Right lobe of liver (tissue), 6 donors: ENCODE results near the gene BCL6B. TPM values are rescaled to one million over a fixed set of nuclear protein-coding genes. Genes with fewer than 3 reads are reported as not detected.

Source experiments
- ATAC-seq, 4 donors: fragments of 200-7000 bp; cut with Tn5 transposase; one replicate each; pipeline ENCODE4 v1.9.1; 2020; ENCODE audit warnings: mild to moderate bottlenecking in 4 of 4, moderate library complexity in 4 of 4
- DNase-seq, 3 donors: peaks; one replicate each; pipeline ENCODE4 v3.0.0-alpha.2; 2020
- H3K27ac ChIP-seq, 3 donors: fragments of 200-600 bp; one replicate each; pipeline ENCODE4 v1.8.0; 2022
- H3K27me3 ChIP-seq, 2 donors: fragments of 200-600 bp; one replicate each; pipeline ENCODE4 v1.8.0; 2022
- H3K36me3 ChIP-seq, 4 donors: fragments of 200-600 bp; sonication (generic) in 1 of 4; one replicate each; pipeline versions ENCODE4 v1.5.1 to v1.8.0; 2017 to 2022; ENCODE audit warnings: control low read depth in 1 of 4
- H3K4me1 ChIP-seq, 4 donors: fragments of 200-600 bp; sonication (generic) in 1 of 4; one replicate each; pipeline versions ENCODE4 v1.5.1 to v1.8.0; 2017 to 2022; ENCODE audit warnings: control low read depth in 1 of 4
- H3K4me3 ChIP-seq, 3 donors: fragments of 200-600 bp; one replicate each; pipeline ENCODE4 v1.8.0; 2022
- H3K9me3 ChIP-seq, 4 donors: fragments of 200-600 bp; sonication (generic) in 1 of 4; one replicate each; pipeline versions ENCODE4 v1.5.1 to v1.8.0; 2017 to 2022; ENCODE audit warnings: control low read depth in 1 of 4
- POLR2A ChIP-seq: fragments of 450-650 bp; IDR thresholded peaks from one replicate; pipeline ENCODE4 v1.6.1; 2017; ENCODE audit warnings: antibody characterized with exemption, mild to moderate bottlenecking
- WGBS: methylation state at CpG from one replicate; pipeline ENCODE4 v1.1.6; 2018; ENCODE audit warnings: low coverage, low lambda C conversion rate; ENCODE audit not compliant: insufficient coverage; ENCODE audit errors: missing lambda C conversion rate; 5-methylcytosine and 5-hydroxymethylcytosine counted together
- intact Hi-C, 2 donors: fragments of 100-400 bp; cut with DNase I; formaldehyde crosslinking; loops; one replicate each; pipeline versions ENCODE4 v1.11.2 to v1.14.1; 2022
- total RNA-seq, 6 experiments: library from RNA; depleted of rRNA in 2 of 6; stranded (reverse); fragments of >200 nt in 2 of 6; fragmentation: NEBNext Ultra II Directional in 3 of 6; extraction: Animal tissue kit (Norgen Biotek cat#: 25700) in 3 of 6; gene quantifications; one replicate each; pipeline versions ENCODE4 v1.1.0 to v1.2.4, GENCODE V29; 2016 to 2023
- TF ChIP-seq, protein P1 (sequence below), 4 donors: fragments of 200-600 bp in 3 of 4; fragments of 450-650 bp in 1 of 4; IDR thresholded peaks; one replicate each; pipeline versions ENCODE4 v1.5.1 to v1.8.0; 2016 to 2022; ENCODE audit warnings: antibody characterized with exemption in 4 of 4, mild to moderate bottlenecking in 2 of 4
- donor health status: DM: no; HTN: yes; CAD: no.
- donor health status: DM: no; HTN: no; CAD: no.
- donor health status: DM: no; HTN: no; CAD: no.
- donor health status: DM: no; HTN: yes; CAD: no.
- donor health status: DM: no; HTN: yes; CAD: no.

The BCL6B gene
- total RNA-seq, 6 experiments from 2014 or later: 0.71 to 3.5 (median 1.5) TPM

DNA sequence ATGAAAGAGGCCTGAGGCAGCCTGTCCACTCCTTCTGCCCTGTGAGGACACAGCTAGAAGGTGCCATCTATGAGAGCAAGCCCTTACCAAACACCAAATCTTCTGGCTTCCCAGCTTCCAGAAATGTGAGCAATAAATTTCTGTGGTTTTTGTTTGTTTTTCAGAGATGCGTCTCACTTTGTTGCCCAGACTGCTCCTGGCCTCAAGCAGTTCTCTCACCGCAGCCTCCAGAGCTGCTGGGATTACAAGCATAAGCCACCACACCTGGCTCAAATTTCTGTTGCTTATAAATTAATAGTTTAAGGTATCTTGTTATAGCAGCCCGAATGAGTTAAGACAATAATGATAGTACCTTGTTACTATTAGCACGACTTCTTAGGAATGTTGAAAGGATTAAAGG is 33.5 kb downstream of the BCL6B start:
- no peaks in the 10 kb centered on the region for H3K27me3 ChIP-seq
- intact Hi-C loops: no loop called here
- H3K4me1 ChIP-seq: no peaks in the 10 kb centered on the region
- ATAC-seq (no peak), DNase-seq (no peak)
- no peak overlapping the region for H3K27ac ChIP-seq
- H3K36me3 ChIP-seq: no peaks in the 10 kb centered on the region
- TF ChIP-seq, protein P1, sequence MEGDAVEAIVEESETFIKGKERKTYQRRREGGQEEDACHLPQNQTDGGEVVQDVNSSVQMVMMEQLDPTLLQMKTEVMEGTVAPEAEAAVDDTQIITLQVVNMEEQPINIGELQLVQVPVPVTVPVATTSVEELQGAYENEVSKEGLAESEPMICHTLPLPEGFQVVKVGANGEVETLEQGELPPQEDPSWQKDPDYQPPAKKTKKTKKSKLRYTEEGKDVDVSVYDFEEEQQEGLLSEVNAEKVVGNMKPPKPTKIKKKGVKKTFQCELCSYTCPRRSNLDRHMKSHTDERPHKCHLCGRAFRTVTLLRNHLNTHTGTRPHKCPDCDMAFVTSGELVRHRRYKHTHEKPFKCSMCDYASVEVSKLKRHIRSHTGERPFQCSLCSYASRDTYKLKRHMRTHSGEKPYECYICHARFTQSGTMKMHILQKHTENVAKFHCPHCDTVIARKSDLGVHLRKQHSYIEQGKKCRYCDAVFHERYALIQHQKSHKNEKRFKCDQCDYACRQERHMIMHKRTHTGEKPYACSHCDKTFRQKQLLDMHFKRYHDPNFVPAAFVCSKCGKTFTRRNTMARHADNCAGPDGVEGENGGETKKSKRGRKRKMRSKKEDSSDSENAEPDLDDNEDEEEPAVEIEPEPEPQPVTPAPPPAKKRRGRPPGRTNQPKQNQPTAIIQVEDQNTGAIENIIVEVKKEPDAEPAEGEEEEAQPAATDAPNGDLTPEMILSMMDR (IDR thresholded peaks at IDR 0.05): no peak
- no peak for TF ChIP-seq POLR2A
- 84% methylated on average over 4 of the region's 4 CpGs for WGBS
- no peak overlapping the region for H3K4me3 ChIP-seq
- no peaks in the 10 kb centered on the region for H3K9me3 ChIP-seq

DNA sequence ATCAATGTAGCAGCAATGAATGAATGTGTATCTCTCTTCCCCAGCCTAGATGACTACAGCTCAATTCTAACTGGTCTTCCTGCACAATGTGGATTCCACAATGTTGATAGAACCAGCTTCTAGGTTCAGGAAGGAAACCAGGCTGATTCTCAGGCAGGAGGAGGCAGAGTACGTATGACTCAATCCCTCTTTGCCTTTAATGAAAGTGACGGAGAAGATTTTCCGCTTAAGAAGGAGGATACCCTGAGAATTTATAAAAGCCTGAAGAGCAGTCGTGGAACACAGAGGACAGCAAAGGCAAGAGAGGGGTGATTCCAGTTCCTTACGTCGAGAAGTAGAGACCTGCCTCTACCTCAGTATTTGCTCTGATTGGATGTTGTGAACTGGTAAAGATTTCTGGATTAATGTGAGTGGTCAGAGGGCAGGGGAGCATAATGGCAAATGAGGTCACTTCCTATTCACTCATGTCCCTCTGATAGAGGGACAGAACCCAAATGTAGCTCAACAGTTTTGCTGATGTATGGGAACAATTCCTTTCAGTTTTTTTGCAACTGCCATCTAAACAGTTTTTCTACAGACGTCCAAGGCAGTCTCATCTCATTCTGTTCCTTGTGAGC is 36.1 kb downstream of the BCL6B start:
- Histone ChIP-seq H3K4me1 (no peaks in the 10 kb centered on the region), H3K27me3 (no peaks in the 10 kb centered on the region), H3K9me3 (no peaks in the 10 kb centered on the region), H3K27ac (no peak overlapping the region), H3K36me3 (no peaks in the 10 kb centered on the region), H3K4me3 (no peak overlapping the region)
- DNase-seq (no peak), ATAC-seq (peak; percentile 33 to 78 (median 50))
- intact Hi-C loops: no loop called here
- TF ChIP-seq, protein P1 (IDR thresholded peaks at IDR 0.05): no peak
- no peak for TF ChIP-seq POLR2A
- WGBS: 58% methylated on average over 7 of the region's 7 CpGs

DNA sequence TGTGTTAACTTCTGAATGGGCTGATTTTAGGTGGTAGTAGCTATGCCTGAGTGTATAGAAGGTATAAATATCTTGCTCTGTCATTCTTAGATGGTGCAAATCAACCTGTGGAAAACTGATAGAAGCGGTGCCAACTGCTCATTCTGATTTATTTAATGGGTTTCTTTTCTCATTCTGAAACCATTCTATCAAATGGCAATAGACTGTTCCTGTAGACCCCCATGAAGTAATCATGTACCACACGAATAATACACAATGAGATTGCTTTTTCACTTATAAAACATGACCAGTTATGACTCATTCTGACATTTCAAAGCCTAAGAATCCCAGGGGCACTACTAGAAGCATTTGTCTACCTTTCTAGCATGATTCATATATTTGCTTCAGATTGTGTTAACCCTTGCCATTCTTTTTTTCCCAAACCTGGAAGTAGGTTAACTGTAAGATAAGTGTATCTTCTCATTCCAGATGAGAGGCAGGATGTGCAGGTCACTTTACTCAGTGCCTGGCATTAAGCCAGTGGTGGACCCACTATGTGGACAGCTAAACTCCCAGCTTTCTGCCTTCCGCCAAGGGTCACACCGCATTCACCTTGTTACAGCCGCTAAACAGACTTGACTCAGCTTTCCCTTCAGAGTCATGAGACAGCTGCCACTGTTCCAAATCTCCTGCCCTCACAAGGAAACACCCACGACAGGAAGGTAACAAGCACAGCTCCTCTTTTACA is 37.5 kb downstream of the BCL6B start:
- no peaks in the 10 kb centered on the region for H3K27me3 ChIP-seq
- 45% methylated on average over 5 of the region's 6 CpGs for WGBS
- H3K4me1 ChIP-seq: no peaks in the 10 kb centered on the region
- no peak overlapping the region for H3K4me3 ChIP-seq
- DNase-seq (peak in 2 of 3 donors; percentile 19 to 47), ATAC-seq (peak in 3 of 4 donors; percentile 6 to 77 (median 67))
- no peak overlapping the region for H3K27ac ChIP-seq
- TF ChIP-seq, protein P1 (IDR thresholded peaks at IDR 0.05): no peak
- no peak for TF ChIP-seq POLR2A
- intact Hi-C loops: no loop called here
- no peaks in the 10 kb centered on the region for H3K9me3 ChIP-seq
- H3K36me3 ChIP-seq: no peaks in the 10 kb centered on the region

DNA sequence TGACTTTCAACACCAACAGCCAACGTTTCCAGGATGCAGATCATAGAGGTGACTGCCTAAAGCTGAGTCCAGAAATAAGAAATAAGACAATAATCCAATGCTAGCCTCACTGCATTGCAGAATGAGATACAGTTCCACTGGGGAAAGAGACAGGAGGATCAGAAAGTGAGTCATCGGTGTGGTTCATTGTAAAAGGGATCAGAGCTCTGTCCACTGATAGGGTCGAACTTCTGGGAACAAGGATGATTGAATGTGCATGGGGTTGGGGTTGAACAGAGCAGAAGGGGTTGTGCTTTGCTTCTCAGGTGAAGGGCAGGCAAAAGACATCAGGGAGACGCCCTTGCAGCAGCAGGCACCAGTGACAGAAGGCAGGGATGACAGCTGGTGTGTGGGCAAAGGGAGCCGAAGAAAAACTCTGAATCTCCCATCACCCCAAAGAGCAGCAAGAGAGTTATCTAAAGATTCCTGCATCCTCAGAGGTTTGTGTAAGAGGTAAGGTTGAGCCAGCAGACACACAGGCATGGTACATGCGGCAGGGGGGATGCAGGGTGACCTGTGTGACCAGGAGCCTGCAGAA is 40.8 kb downstream of the BCL6B start:
- H3K9me3 ChIP-seq: no peaks in the 10 kb centered on the region
- intact Hi-C loops: no loop called here
- no peak for TF ChIP-seq POLR2A
- TF ChIP-seq, protein P1 (IDR thresholded peaks at IDR 0.05): no peak
- no peak overlapping the region for H3K27ac ChIP-seq
- H3K4me1 ChIP-seq: no peaks in the 10 kb centered on the region
- H3K36me3 ChIP-seq: no peaks in the 10 kb centered on the region
- ATAC-seq: no peak
- H3K27me3 ChIP-seq: no peaks in the 10 kb centered on the region
- 62% methylated on average over 5 of the region's 6 CpGs for WGBS
- H3K4me3 ChIP-seq: no peak overlapping the region
- peak in 1 of 3 donors; percentile 8 for DNase-seq
